Testis (tissue), 3 donors: ENCODE data around the gene SEMA3C. TPM values are rescaled to one million over a fixed set of nuclear protein-coding genes. Genes with fewer than 3 reads are reported as not detected.

Experiments used
- DNase-seq: peaks from one replicate; pipeline ENCODE4 v3.0.0-alpha.2; 2019
- H3K27ac ChIP-seq, 2 donors: fragments of 200-600 bp; sonication (generic); one replicate each; pipeline ENCODE4 v1.5.1; 2019
- H3K27me3 ChIP-seq: fragments of 200-600 bp; sonication (generic); one replicate; pipeline ENCODE4 v1.5.1; 2019
- H3K36me3 ChIP-seq: fragments of 200-600 bp; sonication (generic); one replicate; pipeline ENCODE4 v1.5.1; 2017; ENCODE audit warnings: low read depth; ENCODE audit errors: missing control alignments
- H3K4me1 ChIP-seq: fragments of 200-600 bp; sonication (generic); one replicate; pipeline ENCODE4 v1.5.1; 2019
- H3K4me3 ChIP-seq, 2 donors: fragments of 200-600 bp; sonication (generic); one replicate each; pipeline ENCODE4 v1.5.1; 2017 to 2019
- H3K9me3 ChIP-seq: fragments of 200-600 bp; sonication (generic); one replicate; pipeline ENCODE4 v1.5.1; 2017
- POLR2A ChIP-seq: fragments of 450-650 bp; IDR thresholded peaks from one replicate; pipeline ENCODE4 v1.6.1; 2017; ENCODE audit warnings: antibody characterized with exemption, mild to moderate bottlenecking, moderate library complexity
- WGBS, 2 donors: methylation state at CpG; one replicate each; pipeline ENCODE4 v1.1.5; 2018; 5-methylcytosine and 5-hydroxymethylcytosine counted together
- intact Hi-C: fragments of 100-400 bp; cut with DNase I; formaldehyde crosslinking; loops from one replicate; pipeline ENCODE4 v1.15.1; 2023; ENCODE audit warnings: low total_unique reads
- polyA plus RNA-seq: library from polyadenylated mRNA; stranded (reverse); fragments of 350-450 nt; fragmentation: Illumina TruSeq; extraction: RNeasy Lipid Tissue Mini Kit (QIAGEN cat#74804); gene quantifications from one replicate; pipeline ENCODE4 v1.2.3, GENCODE V29; 2014; ENCODE audit warnings: low read depth, low replicate concordance; ENCODE audit not compliant: insufficient read depth
- total RNA-seq, 2 donors: library from RNA; depleted of rRNA; stranded (reverse); fragments of >200 nt; gene quantifications; one replicate each; pipeline ENCODE4 v1.2.3, GENCODE V29; 2016
- TF ChIP-seq, protein P1 (sequence below), 3 experiments: fragments of 450-650 bp in 2 of 3; fragments of 200-600 bp in 1 of 3; sonication (generic) in 1 of 3; IDR thresholded peaks; one replicate each; pipeline ENCODE4 v1.5.1; 2016 to 2019; ENCODE audit warnings: antibody characterized with exemption in 3 of 3, mild to moderate bottlenecking in 2 of 3, moderate library complexity in 1 of 3

SEMA3C gene
- total and polyA plus RNA-seq, 3 donors from 2014 or later: 23.1 to 113 (median 78.8) TPM

- 83 to 88% methylated on average over 10 of the region's 10 CpGs for WGBS, 2 donors
- no peak for DNase-seq
- no peak overlapping the region for H3K27ac ChIP-seq
- H3K9me3 ChIP-seq: no peaks in the 10 kb centered on the region
- H3K4me3 ChIP-seq: no peak overlapping the region
- H3K4me1 ChIP-seq: no peaks in the 10 kb centered on the region
- no peaks in the 10 kb centered on the region for H3K36me3 ChIP-seq
- no peaks in the 10 kb centered on the region for H3K27me3 ChIP-seq
- intact Hi-C loops: no loop called here
- TF ChIP-seq POLR2A: no peak
- TF ChIP-seq, protein P1, sequence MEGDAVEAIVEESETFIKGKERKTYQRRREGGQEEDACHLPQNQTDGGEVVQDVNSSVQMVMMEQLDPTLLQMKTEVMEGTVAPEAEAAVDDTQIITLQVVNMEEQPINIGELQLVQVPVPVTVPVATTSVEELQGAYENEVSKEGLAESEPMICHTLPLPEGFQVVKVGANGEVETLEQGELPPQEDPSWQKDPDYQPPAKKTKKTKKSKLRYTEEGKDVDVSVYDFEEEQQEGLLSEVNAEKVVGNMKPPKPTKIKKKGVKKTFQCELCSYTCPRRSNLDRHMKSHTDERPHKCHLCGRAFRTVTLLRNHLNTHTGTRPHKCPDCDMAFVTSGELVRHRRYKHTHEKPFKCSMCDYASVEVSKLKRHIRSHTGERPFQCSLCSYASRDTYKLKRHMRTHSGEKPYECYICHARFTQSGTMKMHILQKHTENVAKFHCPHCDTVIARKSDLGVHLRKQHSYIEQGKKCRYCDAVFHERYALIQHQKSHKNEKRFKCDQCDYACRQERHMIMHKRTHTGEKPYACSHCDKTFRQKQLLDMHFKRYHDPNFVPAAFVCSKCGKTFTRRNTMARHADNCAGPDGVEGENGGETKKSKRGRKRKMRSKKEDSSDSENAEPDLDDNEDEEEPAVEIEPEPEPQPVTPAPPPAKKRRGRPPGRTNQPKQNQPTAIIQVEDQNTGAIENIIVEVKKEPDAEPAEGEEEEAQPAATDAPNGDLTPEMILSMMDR (IDR thresholded peaks at IDR 0.05): no peak
Measured at GRCh38 chr7:80833289-80834268, 85.3 kb downstream of the SEMA3C start.

GRCh38 chr7:80832006-80832405, 86.8 kb downstream of the SEMA3C start:
- TF ChIP-seq, protein P1 (IDR thresholded peaks at IDR 0.05): no peak
- TF ChIP-seq POLR2A: no peak
- Histone ChIP-seq H3K4me1 (no peaks in the 10 kb centered on the region), H3K4me3 (no peak overlapping the region), H3K36me3 (no peaks in the 10 kb centered on the region), H3K9me3 (no peaks in the 10 kb centered on the region), H3K27me3 (no peaks in the 10 kb centered on the region), H3K27ac (no peak overlapping the region)
- intact Hi-C loops: no loop called here
- DNase-seq: no peak

DNA sequence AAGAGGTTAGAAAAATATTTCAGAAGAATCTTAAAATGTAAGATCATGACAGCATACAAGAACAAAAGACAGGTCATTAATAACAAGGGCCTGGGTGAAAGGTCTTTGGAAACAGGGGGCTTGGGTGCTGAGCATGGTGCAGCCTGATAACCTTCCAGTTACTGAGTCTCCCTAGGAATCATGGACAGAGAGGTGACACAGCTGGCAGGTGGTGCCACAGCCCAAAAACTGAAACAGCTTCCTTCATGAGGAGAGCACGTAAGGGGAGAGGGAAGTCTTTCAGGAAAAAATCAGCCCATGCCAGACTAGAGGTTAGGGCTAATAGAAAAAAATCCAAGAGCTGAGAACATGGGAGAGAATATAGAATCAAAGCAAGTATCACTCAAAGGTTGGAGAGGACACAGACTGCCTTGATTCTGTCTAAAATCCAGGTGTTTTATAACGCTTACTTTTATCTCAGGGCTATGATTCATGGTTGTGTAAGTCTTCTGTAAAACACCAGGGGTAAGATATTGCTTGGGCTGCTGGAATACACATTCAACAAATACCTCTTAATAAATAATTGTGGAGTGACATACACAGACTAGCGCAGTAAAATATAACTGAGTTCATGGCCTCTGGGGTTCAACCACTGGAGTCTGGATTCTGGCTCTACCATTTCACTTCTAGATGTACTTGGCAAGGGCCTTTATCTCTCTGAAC, 88.1 kb downstream of the SEMA3C start:
- Histone ChIP-seq H3K9me3 (no peaks in the 10 kb centered on the region), H3K36me3 (no peaks in the 10 kb centered on the region), H3K27me3 (no peaks in the 10 kb centered on the region), H3K4me3 (no peak overlapping the region), H3K4me1 (no peaks in the 10 kb centered on the region), H3K27ac (no peak overlapping the region)
- TF ChIP-seq, protein P1 (IDR thresholded peaks at IDR 0.05): no peak
- TF ChIP-seq POLR2A: no peak
- 84 to 85% methylated on average over 3 of the region's 3 CpGs for WGBS, 2 donors
- intact Hi-C loops: no loop called here
- no peak for DNase-seq

GRCh38 chr7:80830010-80830409, 88.8 kb downstream of the SEMA3C start:
- intact Hi-C loops: no loop called here
- 55 to 68% methylated on average over 1 of the region's 1 CpG for WGBS, 2 donors
- no peak for DNase-seq
- no peaks in the 10 kb centered on the region for H3K9me3 ChIP-seq
- no peak overlapping the region for H3K4me3 ChIP-seq
- TF ChIP-seq, protein P1 (IDR thresholded peaks at IDR 0.05): no peak
- TF ChIP-seq POLR2A: no peak
- H3K27ac ChIP-seq: no peak overlapping the region
- no peaks in the 10 kb centered on the region for H3K36me3 ChIP-seq
- no peaks in the 10 kb centered on the region for H3K4me1 ChIP-seq
- no peaks in the 10 kb centered on the region for H3K27me3 ChIP-seq
